Stimulated activated CD4-positive, alpha-beta T cell treated with anti-CD3 and anti-CD28 coated beads, Interleukin-4, amount 100 ng/mL, for 4 hours (primary cell): Measurements from ENCODE around the gene CACUL1.

Experiments
- DNase-seq, 2 experiments: peaks; one replicate each; pipeline ENCODE4 v3.0.0-alpha.2; 2020

Gene CACUL1

GRCh38 chr10:118732245-118733165 lies 22.3 kb downstream of the CACUL1 start:
- DNase-seq: no peak

- no peak for DNase-seq
Observed at GRCh38 chr10:118730756-118731456, 23.9 kb downstream of the CACUL1 start.

DNA sequence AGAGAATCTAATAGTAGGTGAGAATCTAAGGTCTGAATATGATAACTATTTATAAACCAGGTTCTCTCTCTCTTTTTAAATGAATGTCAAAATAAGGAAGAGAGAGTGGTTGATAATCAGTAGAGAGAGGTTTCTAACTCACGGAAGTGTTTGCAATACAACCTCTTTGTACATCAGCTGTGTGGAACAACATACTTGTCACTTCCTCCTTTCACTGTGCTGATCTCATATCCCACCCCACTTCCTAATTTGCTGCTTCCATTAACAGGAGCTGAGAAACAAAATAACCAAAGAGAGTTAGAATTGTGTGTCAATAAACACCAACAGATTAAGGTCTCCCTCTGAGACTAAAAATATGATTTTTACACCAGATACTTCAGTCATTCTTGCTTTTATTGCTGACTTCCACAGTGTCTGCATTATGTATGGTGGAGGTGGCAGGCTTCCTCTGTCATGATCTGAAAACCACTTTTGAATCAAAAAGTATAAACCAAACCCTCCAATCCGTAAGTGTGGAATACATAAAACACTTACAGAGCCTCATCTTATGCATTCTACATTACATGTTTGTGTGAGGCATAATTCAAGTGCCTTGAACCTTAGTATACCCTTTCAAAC lies 25.0 kb downstream of the CACUL1 start:
- DNase-seq: no peak

- DNase-seq: no peak
Observed at GRCh38 chr10:118729200-118729599, 25.6 kb downstream of the CACUL1 start.

DNA sequence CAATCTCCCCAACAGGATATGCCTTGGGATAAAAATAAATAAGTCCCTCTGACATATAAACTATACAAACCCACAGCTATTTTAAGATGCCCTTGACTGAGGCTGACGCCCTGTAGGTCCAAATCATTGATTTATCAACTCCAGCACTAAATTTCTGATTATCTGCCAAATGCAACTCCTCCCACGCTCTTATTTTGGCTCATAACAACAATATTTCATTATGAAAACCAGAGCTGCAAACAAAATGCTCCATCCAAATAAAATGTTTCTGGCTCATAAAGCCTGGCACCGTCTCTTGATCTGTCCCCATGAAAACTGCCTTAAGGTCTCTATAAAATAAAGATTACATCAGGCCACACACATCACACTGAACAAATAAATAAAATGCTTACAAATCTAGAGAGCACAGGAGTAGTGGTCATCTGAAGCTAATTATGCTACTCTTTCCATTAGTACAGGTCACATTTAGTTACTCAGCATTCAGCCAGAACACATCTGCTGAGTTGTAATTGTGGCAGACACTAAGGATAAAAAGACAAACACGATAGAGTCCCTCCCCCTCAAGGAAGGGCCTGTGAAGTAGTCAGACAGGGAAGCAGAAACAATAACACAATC lies 28.8 kb downstream of the CACUL1 start:
- no peak for DNase-seq

DNA sequence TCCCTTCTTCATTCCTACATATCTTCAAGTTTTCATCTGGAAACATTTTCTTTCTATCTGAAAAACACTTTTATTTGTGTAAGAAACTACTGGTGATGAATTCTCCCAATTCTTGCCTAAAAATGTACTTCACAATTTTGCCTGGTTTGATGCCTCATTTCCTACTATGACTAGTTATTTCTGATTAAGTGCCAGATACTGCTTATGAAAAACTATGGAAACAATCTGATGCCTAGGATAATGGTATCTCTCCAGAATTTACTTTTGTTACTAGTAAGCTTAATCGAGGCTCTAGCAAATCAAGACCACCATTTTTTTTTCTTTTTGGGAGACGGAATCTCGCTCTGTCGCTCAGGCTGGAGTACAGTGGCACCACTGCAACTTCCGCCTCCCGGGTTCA lies 31.3 kb downstream of the CACUL1 start:
- DNase-seq: no peak

GRCh38 chr10:118721539-118721876 lies 33.3 kb downstream of the CACUL1 start:
- DNase-seq: no peak

DNA sequence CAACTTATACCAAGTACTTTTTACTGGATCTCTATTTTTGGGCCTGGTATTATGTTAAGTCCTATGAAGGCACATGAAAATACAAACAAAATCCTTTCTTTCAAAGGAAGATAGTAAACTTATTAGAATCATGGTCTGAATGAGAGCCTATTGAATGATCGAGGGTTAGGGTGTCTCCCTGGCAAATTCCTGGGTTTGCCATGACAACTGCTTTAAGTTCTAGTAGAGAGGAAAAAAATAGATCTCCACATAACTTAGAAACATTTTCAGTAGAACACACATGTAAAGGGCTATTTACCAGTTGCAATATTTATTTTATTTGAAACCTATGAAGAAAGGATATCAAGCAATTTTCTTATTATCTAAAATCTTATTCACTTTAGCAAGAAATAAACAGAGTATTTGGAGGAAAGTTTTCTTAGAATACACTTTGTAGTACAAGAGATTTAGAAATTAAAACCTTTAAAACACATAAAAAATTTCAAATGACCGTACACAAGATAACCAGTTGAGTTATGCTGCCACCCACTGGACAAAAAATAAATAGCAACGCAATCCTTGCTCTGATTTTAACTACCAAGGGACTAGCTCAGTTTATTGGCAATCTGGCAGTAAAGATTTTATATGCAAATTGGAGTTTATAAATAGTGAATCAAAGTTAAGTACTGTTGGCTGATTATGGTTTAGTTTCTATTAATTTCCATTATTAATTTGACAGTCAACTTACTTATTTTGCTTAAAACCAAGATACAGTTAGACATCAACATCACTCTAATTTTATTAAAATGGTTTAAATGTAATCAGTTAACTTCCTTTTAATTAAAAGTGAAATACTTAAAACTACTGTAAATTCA lies 33.9 kb downstream of the CACUL1 start:
- DNase-seq: peak; percentile 24 to 46

DNA sequence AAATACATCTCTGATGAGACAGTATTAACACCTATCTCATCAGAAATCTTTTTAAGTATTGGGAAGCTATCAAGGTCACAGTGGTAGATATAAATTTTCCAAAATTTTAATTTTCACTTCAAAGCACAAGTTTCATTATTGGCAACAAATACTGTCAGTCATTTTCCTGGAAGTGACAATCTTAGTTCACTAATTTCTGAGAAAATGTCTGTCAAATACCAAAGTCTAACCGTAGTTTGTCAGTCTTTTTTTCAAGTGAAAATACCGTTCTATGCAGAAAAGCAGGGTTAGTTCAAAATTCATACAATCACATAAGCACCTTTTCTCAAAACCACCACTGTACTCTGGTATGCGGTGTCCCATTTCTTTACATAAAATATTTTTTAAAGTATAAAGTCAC lies 40.4 kb downstream of the CACUL1 start:
- DNase-seq: no peak

DNA sequence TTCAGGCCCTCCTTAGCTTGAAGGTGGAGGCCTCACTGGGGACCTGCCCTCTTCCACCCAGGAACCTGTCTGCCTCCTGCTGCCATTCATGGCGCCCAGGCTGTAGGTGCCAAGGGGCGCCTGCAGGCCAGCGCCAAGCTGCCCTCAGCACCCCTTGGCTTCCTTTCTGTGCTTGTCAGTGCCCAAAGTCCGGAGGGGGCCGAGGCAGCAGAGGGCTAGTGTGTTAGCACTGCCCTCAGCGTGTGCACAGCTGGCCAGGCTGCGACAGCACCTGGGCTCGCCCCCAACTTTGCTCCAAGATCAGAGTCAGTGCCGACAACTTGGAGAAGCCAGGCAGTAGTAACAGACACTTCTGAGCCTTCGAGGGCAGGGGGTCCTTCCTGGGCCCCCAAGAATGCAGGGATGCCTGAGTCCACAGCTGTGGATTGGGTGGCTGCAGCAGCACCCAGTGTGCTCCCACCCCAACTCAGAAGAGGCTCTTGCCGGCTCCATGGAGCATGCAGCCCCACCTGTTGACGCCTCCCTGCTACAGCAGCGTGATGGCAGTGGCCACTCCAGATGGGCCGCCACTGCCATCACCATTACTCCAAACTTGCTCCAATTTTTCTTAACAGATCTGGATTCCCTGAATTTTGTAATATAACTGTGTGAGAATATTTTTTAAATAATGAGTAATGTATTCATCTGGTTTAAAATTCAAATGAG lies 41.7 kb downstream of the CACUL1 start:
- no peak for DNase-seq

DNA sequence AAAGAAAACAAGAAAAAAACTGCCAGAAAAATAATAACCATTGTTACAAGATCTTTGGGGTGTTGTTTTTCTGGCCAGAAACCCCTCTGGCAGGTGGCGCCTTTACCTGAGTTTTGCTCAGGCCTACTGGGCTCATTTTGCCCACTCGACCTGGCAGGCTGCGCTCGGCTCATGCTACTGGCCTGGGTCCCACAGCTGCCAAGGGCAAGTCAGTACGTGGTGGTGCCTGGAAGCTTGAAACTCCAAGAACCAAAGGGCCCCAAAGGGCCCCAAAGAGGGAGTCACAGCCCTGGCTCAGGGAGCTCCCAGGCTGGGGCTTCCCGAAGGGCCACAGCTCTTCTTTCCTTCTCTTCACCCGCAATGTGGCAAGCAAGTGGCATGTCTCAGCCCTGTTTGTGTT lies 42.7 kb downstream of the CACUL1 start:
- no peak for DNase-seq

DNA sequence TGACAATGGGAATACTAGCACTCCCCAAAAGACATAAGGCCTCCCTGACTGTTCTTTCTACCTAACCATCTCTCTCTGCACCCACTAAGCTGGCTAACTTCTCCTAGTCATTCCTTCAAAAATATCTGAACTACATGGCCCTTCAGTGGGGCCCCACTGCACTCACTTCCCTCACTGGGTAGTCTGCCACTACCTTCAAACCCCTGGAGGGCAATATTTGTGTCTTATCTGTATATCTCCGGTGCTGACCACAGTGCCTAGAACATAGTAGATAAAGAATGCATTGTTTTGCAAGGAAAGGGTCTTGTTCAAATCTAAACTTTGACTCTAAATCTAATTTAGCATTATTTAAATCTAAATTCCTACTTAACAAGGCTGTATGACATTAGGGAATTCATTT lies 44.3 kb downstream of the CACUL1 start:
- no peak for DNase-seq

- DNase-seq: no peak
Observed at GRCh38 chr10:118708571-118708970, 46.2 kb downstream of the CACUL1 start.

DNA sequence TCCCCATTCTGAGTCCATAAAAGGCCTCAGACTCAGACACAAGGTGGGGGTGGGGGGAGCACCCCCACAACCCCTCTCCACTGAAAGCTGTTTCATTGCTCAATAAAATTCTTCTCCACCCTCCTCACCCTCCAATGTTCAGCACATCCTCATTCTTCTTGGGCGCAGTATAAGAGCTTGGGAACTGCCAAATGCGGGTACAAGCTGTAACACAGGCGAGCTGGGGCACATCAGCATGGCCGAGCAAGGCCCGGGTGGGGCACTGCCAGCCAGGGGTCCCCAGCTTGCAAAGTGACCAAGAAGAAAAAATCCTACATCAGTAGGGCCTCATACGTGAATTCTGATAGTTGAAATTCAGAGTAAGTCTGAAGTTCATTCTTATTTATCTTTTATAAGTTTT lies 50.1 kb downstream of the CACUL1 start:
- no peak for DNase-seq

- no peak for DNase-seq
Observed at GRCh38 chr10:118701529-118702323, 53.0 kb downstream of the CACUL1 start.

- DNase-seq: peak; percentile 60 to 89
Observed at GRCh38 chr10:118698421-118698820, 56.3 kb downstream of the CACUL1 start.

GRCh38 chr10:118694848-118695247 lies 59.9 kb downstream of the CACUL1 start:
- no peak for DNase-seq

- no peak for DNase-seq
Observed at GRCh38 chr10:118692872-118693271, 61.9 kb downstream of the CACUL1 start.

- no peak for DNase-seq
Observed at GRCh38 chr10:118689070-118689858, 65.5 kb downstream of the CACUL1 start.

GRCh38 chr10:118687472-118687871 lies 67.3 kb downstream of the CACUL1 start:
- no peak for DNase-seq
